Muscle layer of duodenum (tissue), 2 donors: Measurements from ENCODE around the gene MDH2.

Source experiments
- H3K27ac ChIP-seq: one replicate; pipeline ENCODE4 v1.7.0; 2013; ENCODE audit warnings: mild to moderate bottlenecking, low read length
- H3K27me3 ChIP-seq: one replicate; pipeline ENCODE4 v1.7.0; 2013; ENCODE audit warnings: low read depth, mild to moderate bottlenecking, control low read depth, low read length
- H3K36me3 ChIP-seq, 2 donors: one replicate each; pipeline ENCODE4 v1.7.0; 2013; ENCODE audit warnings: low read length in 2 of 2, control low read depth in 1 of 2, mild to moderate bottlenecking in 1 of 2; ENCODE audit not compliant: insufficient read depth in 2 of 2, control insufficient read depth in 1 of 2
- H3K4me1 ChIP-seq, 2 donors: one replicate each; pipeline ENCODE4 v1.7.0; 2013; ENCODE audit warnings: low read length in 2 of 2, mild to moderate bottlenecking in 2 of 2, control low read depth in 1 of 2, moderate library complexity in 1 of 2; ENCODE audit not compliant: insufficient read depth in 2 of 2, control insufficient read depth in 1 of 2
- H3K4me3 ChIP-seq, 2 donors: one replicate each; pipeline ENCODE4 v1.7.0; 2013; ENCODE audit warnings: low read length in 2 of 2, low read depth in 1 of 2, mild to moderate bottlenecking in 1 of 2
- H3K9me3 ChIP-seq, 2 donors: one replicate each; pipeline ENCODE4 v1.7.0; 2013; ENCODE audit warnings: low read length in 2 of 2, control low read depth in 1 of 2, mild to moderate bottlenecking in 1 of 2; ENCODE audit not compliant: control insufficient read depth in 1 of 2
- donor health status: healthy.

MDH2 gene

GRCh38 chr7:76062254-76062653 is 14.3 kb downstream of the MDH2 start:
- H3K4me1 ChIP-seq, result no peaks in the 10 kb centered on the region
- no peaks in the 10 kb centered on the region for H3K9me3 ChIP-seq
- no peak overlapping the region for H3K27ac ChIP-seq
- no peaks in the 10 kb centered on the region for H3K27me3 ChIP-seq
- H3K4me3 ChIP-seq, result no peak overlapping the region
- H3K36me3 ChIP-seq, result peaks cover 87 to 99% of the 10 kb centered on the region in 2 donors

DNA sequence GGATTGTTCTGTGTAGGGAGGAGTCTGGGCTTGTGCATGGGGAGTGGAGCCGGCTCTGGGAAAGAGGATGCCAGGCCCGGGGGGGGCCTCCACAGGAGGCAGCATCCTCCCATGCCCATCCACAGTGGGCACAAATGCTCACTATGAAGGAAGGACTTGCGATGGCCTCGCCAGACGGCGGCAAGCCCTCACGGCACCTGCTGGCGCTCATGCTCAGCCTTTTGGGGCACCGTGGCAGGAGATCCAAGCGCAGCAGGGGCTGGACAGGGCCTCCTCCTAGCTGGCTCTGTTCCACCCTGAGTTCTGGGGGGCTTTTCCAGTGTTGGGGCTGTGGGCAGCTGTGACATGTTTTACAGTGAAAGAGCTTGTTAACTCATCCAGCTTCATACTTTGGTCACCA is 15.2 kb downstream of the MDH2 start:
- Histone ChIP-seq H3K4me1 (no peaks in the 10 kb centered on the region), H3K4me3 (no peak overlapping the region), H3K36me3 (peaks cover 82 to 98% of the 10 kb centered on the region in 2 donors), H3K27ac (no peak overlapping the region), H3K27me3 (no peaks in the 10 kb centered on the region), H3K9me3 (no peaks in the 10 kb centered on the region)

DNA sequence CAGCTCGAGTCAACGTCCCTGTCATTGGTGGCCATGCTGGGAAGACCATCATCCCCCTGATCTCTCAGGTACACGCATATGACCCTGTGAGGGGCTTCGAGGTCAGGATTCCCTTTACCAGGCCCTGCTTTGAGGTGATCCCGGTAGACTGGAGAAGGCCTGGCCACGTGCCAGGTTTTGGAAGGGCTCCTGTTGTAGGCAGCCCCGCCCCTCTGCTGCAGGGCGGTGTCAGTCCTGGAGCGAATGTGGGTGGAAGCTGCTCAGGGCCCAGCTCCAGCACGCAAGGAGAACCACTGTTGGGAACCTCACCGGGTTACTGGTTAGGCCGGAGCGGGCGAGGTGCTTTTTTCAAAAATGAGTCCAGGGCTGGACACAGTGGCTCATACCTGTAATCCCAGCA is 15.6 kb downstream of the MDH2 start:
- H3K9me3 ChIP-seq, result no peaks in the 10 kb centered on the region
- H3K27me3 ChIP-seq, result no peaks in the 10 kb centered on the region
- H3K36me3 ChIP-seq, result peaks cover 78 to 94% of the 10 kb centered on the region in 2 donors
- no peak overlapping the region for H3K27ac ChIP-seq
- H3K4me3 ChIP-seq, result no peak overlapping the region
- H3K4me1 ChIP-seq, result no peaks in the 10 kb centered on the region

DNA sequence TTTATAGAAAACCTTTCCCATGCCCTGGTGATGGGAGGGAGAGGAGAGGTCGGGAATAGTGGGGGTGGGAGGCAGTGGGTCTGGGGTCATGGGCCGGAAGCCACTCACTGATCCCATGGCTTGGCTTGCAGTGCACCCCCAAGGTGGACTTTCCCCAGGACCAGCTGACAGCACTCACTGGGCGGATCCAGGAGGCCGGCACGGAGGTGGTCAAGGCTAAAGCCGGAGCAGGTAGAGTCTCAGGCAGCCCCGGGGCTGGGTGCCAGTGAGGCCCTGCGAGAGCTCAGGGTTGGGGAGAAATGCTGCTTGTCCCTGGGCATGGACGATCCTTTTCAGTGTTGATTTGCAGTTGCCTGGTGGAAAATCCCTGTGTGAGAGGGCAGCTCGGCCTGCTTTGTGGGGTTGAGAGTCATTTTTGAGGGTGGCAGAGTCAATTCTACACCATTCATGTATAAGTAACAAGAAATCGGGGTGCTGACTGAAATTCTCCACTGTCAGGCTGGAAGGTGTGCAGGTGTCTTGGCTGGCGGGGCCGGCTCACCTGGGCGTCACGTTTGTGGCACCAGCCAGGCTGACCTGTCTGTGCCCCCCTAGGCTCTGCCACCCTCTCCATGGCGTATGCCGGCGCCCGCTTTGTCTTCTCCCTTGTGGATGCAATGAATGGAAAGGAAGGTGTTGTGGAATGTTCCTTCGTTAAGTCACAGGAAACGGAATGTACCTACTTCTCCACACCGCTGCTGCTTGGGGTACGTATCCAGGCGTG is 16.5 kb downstream of the MDH2 start:
- Histone ChIP-seq H3K27me3 (no peaks in the 10 kb centered on the region), H3K9me3 (no peaks in the 10 kb centered on the region), H3K36me3 (peaks cover 70 to 85% of the 10 kb centered on the region in 2 donors), H3K4me1 (peaks cover 0 to 5% of the 10 kb centered on the region in 2 donors), H3K4me3 (no peak overlapping the region), H3K27ac (no peak overlapping the region)

- H3K27ac ChIP-seq, result no peak overlapping the region
- peaks cover 0 to 5% of the 10 kb centered on the region in 2 donors for H3K4me1 ChIP-seq
- H3K27me3 ChIP-seq, result no peaks in the 10 kb centered on the region
- H3K4me3 ChIP-seq, result no peak overlapping the region
- peaks cover 63 to 78% of the 10 kb centered on the region in 2 donors for H3K36me3 ChIP-seq
- no peaks in the 10 kb centered on the region for H3K9me3 ChIP-seq
These were observed 17.2 kb downstream of the MDH2 start for GRCh38 chr7:76065016-76065612.

GRCh38 chr7:76066716-76067503 is 19.0 kb downstream of the MDH2 start:
- Histone ChIP-seq H3K27ac (no peak overlapping the region), H3K4me3 (no peak overlapping the region), H3K27me3 (no peaks in the 10 kb centered on the region), H3K4me1 (peaks cover 0 to 9% of the 10 kb centered on the region in 2 donors), H3K9me3 (no peaks in the 10 kb centered on the region), H3K36me3 (peaks cover 48 to 60% of the 10 kb centered on the region in 2 donors)

GRCh38 chr7:76069238-76069638 is 21.3 kb downstream of the MDH2 start:
- H3K4me3 ChIP-seq, result no peak overlapping the region
- H3K4me1 ChIP-seq, result peaks cover 0 to 9% of the 10 kb centered on the region in 2 donors
- H3K27me3 ChIP-seq, result no peaks in the 10 kb centered on the region
- H3K36me3 ChIP-seq, result peaks cover 33 to 38% of the 10 kb centered on the region in 2 donors
- H3K27ac ChIP-seq, result no peak overlapping the region
- H3K9me3 ChIP-seq, result no peaks in the 10 kb centered on the region

GRCh38 chr7:76071316-76072242 is 23.7 kb downstream of the MDH2 start:
- no peaks in the 10 kb centered on the region for H3K27me3 ChIP-seq
- H3K36me3 ChIP-seq, result peaks cover 10 to 14% of the 10 kb centered on the region in 2 donors
- peaks cover 0 to 9% of the 10 kb centered on the region in 2 donors for H3K9me3 ChIP-seq
- H3K4me1 ChIP-seq, result peaks cover 0 to 9% of the 10 kb centered on the region in 2 donors
- no peak overlapping the region for H3K4me3 ChIP-seq
- peak overlapping the region; percentile 49 for H3K27ac ChIP-seq

DNA sequence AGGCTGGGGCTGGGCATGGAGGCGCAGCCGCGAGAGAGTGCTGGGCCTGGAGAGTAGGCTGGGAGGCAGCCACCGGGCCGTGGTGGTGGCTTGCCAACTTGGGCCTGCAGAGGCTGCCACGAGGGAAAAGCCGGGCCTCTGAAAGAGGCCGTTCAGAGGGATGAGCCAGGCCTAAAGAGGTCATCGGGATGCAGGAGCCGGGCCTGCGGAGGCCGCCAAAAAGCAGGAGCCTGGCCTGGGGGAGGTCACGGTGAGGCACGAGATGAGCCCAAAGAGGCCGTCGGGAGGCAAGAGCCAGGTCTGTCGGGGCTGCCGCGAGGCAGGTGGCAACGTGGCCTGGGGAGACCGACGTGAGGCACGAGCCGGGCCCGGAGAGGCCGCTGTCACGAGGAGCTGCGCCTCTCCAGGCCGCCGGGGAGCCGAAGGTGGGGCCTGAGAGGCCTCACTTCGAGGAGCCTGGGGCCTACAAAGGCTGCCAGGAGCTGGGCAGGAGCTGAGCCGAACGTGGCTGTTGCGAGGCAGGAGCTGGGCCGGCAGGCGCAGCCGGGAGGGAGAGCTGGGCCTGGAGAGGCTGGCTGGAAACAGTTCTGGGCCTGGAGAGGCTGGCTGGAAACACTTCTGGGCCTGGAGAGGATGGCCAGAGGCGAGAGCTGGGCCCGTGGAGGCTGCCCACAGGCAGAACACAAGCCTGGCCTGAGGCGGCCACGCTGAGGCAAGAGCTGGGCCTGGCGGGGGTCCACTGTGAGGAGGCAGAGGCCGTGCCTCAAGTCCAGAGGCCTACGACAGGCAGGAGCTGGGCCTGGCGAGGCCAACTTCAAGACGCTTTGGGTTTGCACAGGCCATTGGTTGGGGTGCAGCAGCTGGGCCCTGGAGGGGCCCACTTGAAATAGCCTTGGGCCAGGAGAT is 24.6 kb downstream of the MDH2 start:
- Histone ChIP-seq H3K27me3 (no peaks in the 10 kb centered on the region), H3K9me3 (peaks cover 0 to 9% of the 10 kb centered on the region in 2 donors), H3K36me3 (peaks cover 2 to 5% of the 10 kb centered on the region in 2 donors), H3K27ac (no peak overlapping the region), H3K4me1 (peaks cover 0 to 9% of the 10 kb centered on the region in 2 donors), H3K4me3 (no peak overlapping the region)
